Peyer's patch (tissue), 4 donors: Measurements from ENCODE around the gene MIA.

ENCODE experiments used
- POLR2A ChIP-seq, 2 donors: fragments of 450-650 bp; IDR thresholded peaks; one replicate each; pipeline ENCODE4 v1.5.1; 2017; ENCODE audit warnings: antibody characterized with exemption in 2 of 2, mild to moderate bottlenecking in 2 of 2, moderate library complexity in 2 of 2
- TF ChIP-seq, protein P1 (sequence below), 6 experiments: fragments of 450-650 bp in 4 of 6; fragments of 200-600 bp in 2 of 6; sonication (generic) in 1 of 6; IDR thresholded peaks; one replicate each; pipeline ENCODE4 v1.5.1; 2017 to 2019; ENCODE audit warnings: antibody characterized with exemption in 6 of 6, mild to moderate bottlenecking in 3 of 6, moderate library complexity in 1 of 6

DNA sequence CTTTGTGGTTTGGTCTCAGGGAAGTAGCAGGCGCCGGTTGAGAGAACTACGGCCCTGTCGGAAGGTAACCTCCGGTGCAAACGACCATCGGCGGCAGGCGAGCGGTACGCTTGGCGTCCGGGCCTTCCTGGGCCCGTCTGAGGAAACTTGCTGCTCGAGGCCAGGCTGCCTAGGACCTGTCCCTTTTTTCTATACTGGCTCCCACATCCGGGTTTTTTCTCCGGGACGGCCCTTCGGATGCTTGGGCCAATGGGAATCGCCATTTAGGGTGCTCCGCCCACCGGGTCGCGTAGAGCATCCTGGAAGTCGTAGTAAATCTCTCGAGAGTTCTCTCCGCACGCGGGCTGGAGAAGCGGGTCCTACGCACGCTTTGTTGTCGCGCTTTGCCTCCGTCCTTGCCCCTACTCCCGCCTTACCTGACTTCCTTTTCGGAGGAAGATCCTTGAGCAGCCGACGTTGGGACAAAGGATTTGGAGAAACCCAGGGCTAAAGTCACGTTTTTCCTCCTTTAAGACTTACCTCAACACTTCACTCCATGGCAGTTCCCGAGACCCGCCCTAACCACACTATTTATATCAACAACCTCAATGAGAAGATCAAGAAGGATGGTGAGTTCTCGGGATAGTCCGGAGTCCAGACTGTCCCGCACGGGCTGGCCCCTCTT lies 24.3 kb upstream of the MIA start, which contains the start of gene SNRPA:
- TF ChIP-seq, protein P1, sequence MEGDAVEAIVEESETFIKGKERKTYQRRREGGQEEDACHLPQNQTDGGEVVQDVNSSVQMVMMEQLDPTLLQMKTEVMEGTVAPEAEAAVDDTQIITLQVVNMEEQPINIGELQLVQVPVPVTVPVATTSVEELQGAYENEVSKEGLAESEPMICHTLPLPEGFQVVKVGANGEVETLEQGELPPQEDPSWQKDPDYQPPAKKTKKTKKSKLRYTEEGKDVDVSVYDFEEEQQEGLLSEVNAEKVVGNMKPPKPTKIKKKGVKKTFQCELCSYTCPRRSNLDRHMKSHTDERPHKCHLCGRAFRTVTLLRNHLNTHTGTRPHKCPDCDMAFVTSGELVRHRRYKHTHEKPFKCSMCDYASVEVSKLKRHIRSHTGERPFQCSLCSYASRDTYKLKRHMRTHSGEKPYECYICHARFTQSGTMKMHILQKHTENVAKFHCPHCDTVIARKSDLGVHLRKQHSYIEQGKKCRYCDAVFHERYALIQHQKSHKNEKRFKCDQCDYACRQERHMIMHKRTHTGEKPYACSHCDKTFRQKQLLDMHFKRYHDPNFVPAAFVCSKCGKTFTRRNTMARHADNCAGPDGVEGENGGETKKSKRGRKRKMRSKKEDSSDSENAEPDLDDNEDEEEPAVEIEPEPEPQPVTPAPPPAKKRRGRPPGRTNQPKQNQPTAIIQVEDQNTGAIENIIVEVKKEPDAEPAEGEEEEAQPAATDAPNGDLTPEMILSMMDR (IDR thresholded peaks at IDR 0.05): no peak
- TF ChIP-seq POLR2A (IDR thresholded peaks at IDR 0.05): peak; percentile 85 to 96
